ENCODE data around the gene TCERG1. TPM values are rescaled to one million over a fixed set of nuclear protein-coding genes. Genes with fewer than 3 reads are reported as not detected.

Gene TCERG1
- total RNA-seq, 4 donors from 2014 or later: 59.1 to 164 (median 65.1) TPM

DNA sequence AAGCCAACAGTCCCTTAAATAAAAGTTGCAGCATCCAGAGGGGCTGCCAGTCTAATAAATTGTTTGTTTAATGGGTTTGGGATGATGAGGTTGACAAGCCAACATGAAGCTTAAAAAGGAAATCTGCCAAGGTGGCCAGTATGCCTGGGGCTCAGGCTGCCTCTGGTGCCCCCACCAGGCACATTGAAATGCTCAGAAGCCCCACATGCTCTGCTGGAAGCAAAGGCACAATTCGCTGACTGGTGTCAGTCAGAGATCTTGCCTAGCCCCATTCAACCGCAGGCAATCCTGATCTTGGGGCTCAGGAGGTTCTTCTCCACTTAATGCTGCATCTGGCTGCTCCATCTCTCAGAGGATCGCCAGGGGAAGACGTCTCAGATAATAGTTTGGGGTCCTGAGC lies 44.2 kb upstream of the TCERG1 start:
- TF ChIP-seq, protein P1, sequence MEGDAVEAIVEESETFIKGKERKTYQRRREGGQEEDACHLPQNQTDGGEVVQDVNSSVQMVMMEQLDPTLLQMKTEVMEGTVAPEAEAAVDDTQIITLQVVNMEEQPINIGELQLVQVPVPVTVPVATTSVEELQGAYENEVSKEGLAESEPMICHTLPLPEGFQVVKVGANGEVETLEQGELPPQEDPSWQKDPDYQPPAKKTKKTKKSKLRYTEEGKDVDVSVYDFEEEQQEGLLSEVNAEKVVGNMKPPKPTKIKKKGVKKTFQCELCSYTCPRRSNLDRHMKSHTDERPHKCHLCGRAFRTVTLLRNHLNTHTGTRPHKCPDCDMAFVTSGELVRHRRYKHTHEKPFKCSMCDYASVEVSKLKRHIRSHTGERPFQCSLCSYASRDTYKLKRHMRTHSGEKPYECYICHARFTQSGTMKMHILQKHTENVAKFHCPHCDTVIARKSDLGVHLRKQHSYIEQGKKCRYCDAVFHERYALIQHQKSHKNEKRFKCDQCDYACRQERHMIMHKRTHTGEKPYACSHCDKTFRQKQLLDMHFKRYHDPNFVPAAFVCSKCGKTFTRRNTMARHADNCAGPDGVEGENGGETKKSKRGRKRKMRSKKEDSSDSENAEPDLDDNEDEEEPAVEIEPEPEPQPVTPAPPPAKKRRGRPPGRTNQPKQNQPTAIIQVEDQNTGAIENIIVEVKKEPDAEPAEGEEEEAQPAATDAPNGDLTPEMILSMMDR (IDR thresholded peaks at IDR 0.05): no peak
- TF ChIP-seq EP300 (IDR thresholded peaks at IDR 0.05) (no peak), POLR2AphosphoS5 (IDR thresholded peaks at IDR 0.05) (no peak), POLR2A (IDR thresholded peaks at IDR 0.05) (no peak)
- Histone ChIP-seq H3K27me3 (peaks cover 15% of the 10 kb centered on the region), H3K27ac (no peak overlapping the region), H3K36me3 (no peaks in the 10 kb centered on the region), H3K9me3 (no peaks in the 10 kb centered on the region), H3K4me1 (no peaks in the 10 kb centered on the region), H3K4me3 (no peak overlapping the region)
- 77% methylated on average over 4 of the region's 4 CpGs for WGBS
- DNase-seq (ENCODE audit: low spot score in 2 of 2): no peak

DNA sequence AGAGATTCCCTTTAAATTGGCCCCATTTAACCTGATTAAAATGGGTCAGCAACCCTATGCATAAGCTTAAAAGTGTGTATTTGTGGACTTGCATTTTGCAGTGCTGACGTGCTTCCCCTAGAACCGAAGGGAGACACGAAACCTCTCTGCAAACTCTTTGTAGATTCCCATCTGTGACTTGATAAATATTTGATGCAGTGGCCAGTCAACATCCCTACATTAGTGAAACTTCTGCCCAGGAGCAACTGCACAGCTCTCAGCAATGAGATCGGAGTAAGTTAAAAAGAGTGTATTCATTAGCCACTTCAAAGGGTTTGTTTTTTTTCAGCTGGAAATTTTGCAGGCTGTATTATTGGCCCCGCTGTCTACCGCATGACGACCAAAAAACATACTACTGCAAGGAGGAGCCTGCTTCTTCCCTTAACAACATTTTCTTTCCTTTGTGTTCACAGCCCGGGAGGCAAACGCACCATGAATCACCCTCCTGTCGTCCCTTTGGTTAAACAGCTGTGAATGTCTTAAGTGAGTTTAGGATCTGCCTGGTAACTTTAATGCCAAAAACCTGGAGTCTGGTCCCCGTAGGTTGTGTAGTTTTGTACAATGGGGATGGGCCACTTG lies 38.0 kb upstream of the TCERG1 start:
- no peak overlapping the region for H3K4me3 ChIP-seq
- WGBS: 21% methylated on average over 10 of the region's 11 CpGs
- no peak overlapping the region for H3K27ac ChIP-seq
- H3K9me3 ChIP-seq: no peaks in the 10 kb centered on the region
- TF ChIP-seq POLR2A (IDR thresholded peaks at IDR 0.05): no peak
- TF ChIP-seq EP300 (IDR thresholded peaks at IDR 0.05): no peak
- TF ChIP-seq POLR2AphosphoS5 (IDR thresholded peaks at IDR 0.05): no peak
- TF ChIP-seq, protein P1 (IDR thresholded peaks at IDR 0.05): no peak
- DNase-seq (ENCODE audit: low spot score in 2 of 2): no peak
- no peaks in the 10 kb centered on the region for H3K36me3 ChIP-seq
- H3K27me3 ChIP-seq: no peaks in the 10 kb centered on the region
- no peaks in the 10 kb centered on the region for H3K4me1 ChIP-seq

DNA sequence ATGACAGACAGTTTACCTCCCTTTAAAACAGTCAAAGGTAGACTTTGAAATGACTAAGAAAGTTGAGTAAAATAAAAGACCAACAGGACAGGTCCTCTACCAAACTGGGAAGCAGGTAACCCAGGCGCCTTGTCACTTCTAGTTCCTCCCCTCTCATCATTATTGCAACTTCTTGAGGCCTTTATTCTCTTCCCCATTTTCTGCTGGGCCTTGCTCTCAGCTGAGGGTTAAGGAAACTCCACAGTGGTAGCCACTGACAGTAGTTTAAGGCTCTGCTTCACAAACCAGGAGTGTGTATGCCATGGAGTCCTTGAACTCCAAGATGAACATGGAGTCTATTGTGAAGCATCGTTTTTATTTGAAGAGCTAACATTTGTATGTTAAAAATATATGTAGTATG lies 36.9 kb upstream of the TCERG1 start:
- Histone ChIP-seq H3K27me3 (no peaks in the 10 kb centered on the region), H3K9me3 (no peaks in the 10 kb centered on the region), H3K36me3 (no peaks in the 10 kb centered on the region), H3K27ac (no peak overlapping the region), H3K4me1 (no peaks in the 10 kb centered on the region), H3K4me3 (no peak overlapping the region)
- no peak for TF ChIP-seq EP300 (IDR thresholded peaks at IDR 0.05)
- no peak for TF ChIP-seq POLR2AphosphoS5 (IDR thresholded peaks at IDR 0.05)
- TF ChIP-seq POLR2A (IDR thresholded peaks at IDR 0.05): no peak
- TF ChIP-seq, protein P1 (IDR thresholded peaks at IDR 0.05): no peak
- WGBS: 85% methylated on average over 2 of the region's 2 CpGs
- DNase-seq (ENCODE audit: low spot score in 2 of 2): no peak

DNA sequence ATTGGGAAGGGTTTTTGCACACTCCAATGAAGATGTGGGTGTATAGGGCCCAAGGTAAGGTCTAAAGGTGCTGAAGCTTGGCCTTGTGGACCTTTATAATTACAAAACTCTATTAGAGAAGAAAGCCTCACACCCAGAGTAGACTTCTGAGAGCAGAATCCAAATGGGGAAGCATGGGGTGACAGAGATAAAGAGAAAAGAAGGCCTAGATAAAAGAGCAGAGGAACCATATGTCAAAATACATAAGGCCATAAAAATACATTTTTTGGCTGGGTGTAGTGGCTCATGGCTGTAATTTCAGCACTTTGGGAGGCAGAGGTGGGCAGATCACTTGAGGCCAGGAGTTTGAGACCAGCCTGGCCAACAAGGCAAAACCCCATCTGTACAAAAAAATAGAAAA lies 27.4 kb upstream of the TCERG1 start:
- Histone ChIP-seq H3K27ac (no peak overlapping the region), H3K36me3 (no peaks in the 10 kb centered on the region), H3K4me1 (no peaks in the 10 kb centered on the region), H3K9me3 (no peaks in the 10 kb centered on the region), H3K27me3 (peaks cover 4% of the 10 kb centered on the region), H3K4me3 (no peak overlapping the region)
- no peak for DNase-seq (ENCODE audit: low spot score in 2 of 2)
- TF ChIP-seq, protein P1 (IDR thresholded peaks at IDR 0.05): no peak
- TF ChIP-seq POLR2A (IDR thresholded peaks at IDR 0.05) (no peak), EP300 (IDR thresholded peaks at IDR 0.05) (no peak), POLR2AphosphoS5 (IDR thresholded peaks at IDR 0.05) (no peak)

DNA sequence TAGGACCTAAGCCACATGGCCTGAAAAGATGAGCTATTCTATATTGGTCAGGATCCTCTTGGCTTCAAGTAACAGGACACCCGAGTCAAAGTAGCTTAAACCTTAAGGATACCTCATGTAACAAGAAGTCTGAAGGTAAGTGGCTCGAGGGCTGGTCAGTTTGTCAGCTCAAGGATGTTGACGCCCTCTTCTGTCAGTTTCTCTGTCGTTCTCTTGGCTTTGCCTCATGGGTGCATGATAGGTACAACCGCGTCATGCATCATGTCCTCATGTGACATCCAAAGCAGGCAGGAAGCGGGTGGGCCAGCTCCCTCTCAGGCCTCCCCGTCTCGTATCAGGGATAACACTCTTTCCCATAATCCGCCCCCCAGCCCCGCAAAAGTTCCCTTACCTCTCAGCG lies 22.1 kb upstream of the TCERG1 start:
- Histone ChIP-seq H3K27me3 (peaks cover 9% of the 10 kb centered on the region), H3K36me3 (no peaks in the 10 kb centered on the region), H3K27ac (no peak overlapping the region), H3K4me1 (peaks cover 10% of the 10 kb centered on the region), H3K9me3 (no peaks in the 10 kb centered on the region), H3K4me3 (no peak overlapping the region)
- no peak for DNase-seq (ENCODE audit: low spot score in 2 of 2)
- TF ChIP-seq POLR2AphosphoS5 (IDR thresholded peaks at IDR 0.05) (no peak), POLR2A (IDR thresholded peaks at IDR 0.05) (no peak), EP300 (IDR thresholded peaks at IDR 0.05) (no peak)
- TF ChIP-seq, protein P1 (IDR thresholded peaks at IDR 0.05): no peak
- 79% methylated on average over 11 of the region's 12 CpGs for WGBS
